ENCODE data around the gene PILRB.
"Not testable (repeated sequence)": the region's sequence is repeated elsewhere in the genome, so short reads cannot be mapped to it uniquely, and the experiment has no call there.

The PILRB gene

GRCh38 chr7:100358027-100358856, at the start of gene PILRB:
Gene PILRB, plus strand, starts transcription at chr7:100358117. Its CDS starts 186 bp downstream, at chr7:100358303.
- ChIA-PET POLR2A (no interaction called here), CTCF (interaction anchor here (1.0 to 2.5 kb wide), 2 partner anchors 12 to 47 kb away, joined by 3 to 7 read pairs; no protein-coding TSS in a partner anchor)
- no peak within 1 kb of the TSS for H3K4me3 ChIP-seq (ENCODE audit: low read depth, low read length)

GRCh38 chr7:100318329-100318728, 39.6 kb upstream of the PILRB start:
- H3K4me3 ChIP-seq (ENCODE audit: low read depth, low read length); DNase-seq (ENCODE audit: low read depth, low spot score); CTCF ChIA-PET; POLR2A ChIA-PET: not testable (repeated sequence)

More at GRCh38 chr7:100358027-100358856, at the start of gene PILRB:
- no peak for TF ChIP-seq CTCF (IDR thresholded peaks at IDR 0.05; ENCODE audit: insufficient read depth, low read length, missing control alignments)
- DNase-seq (ENCODE audit: low read depth, low spot score), result no peak

- H3K4me3 ChIP-seq (ENCODE audit: low read depth, low read length); DNase-seq (ENCODE audit: low read depth, low spot score); POLR2A ChIA-PET; CTCF ChIA-PET: not testable (repeated sequence)
Measured at GRCh38 chr7:100321648-100322047, 36.3 kb upstream of the PILRB start.

GRCh38 chr7:100324194-100324593, 33.7 kb upstream of the PILRB start:
- POLR2A ChIA-PET; CTCF ChIA-PET; DNase-seq (ENCODE audit: low read depth, low spot score); H3K4me3 ChIP-seq (ENCODE audit: low read depth, low read length): not testable (repeated sequence)

- DNase-seq (ENCODE audit: low read depth, low spot score); H3K4me3 ChIP-seq (ENCODE audit: low read depth, low read length); POLR2A ChIA-PET; CTCF ChIA-PET: not testable (repeated sequence)
Measured at GRCh38 chr7:100325671-100326070, 32.2 kb upstream of the PILRB start.

GRCh38 chr7:100326914-100327313, 31.0 kb upstream of the PILRB start:
- POLR2A ChIA-PET; H3K4me3 ChIP-seq (ENCODE audit: low read depth, low read length); CTCF ChIA-PET; DNase-seq (ENCODE audit: low read depth, low spot score): not testable (repeated sequence)

- POLR2A ChIA-PET, result not testable (repeated sequence)
- H3K4me3 ChIP-seq (ENCODE audit: low read depth, low read length), result peak overlapping the region; percentile 73
- CTCF ChIA-PET, result interaction anchor here (1.3 kb wide), 1 partner anchor 13 kb away, joined by 3 read pairs; no protein-coding TSS in a partner anchor
- peak; percentile 53 for DNase-seq (ENCODE audit: low read depth, low spot score)
Measured at GRCh38 chr7:100335566-100336466, 22.1 kb upstream of the PILRB start.

GRCh38 chr7:100338083-100338696, 19.7 kb upstream of the PILRB start:
- POLR2A ChIA-PET; CTCF ChIA-PET; DNase-seq (ENCODE audit: low read depth, low spot score); H3K4me3 ChIP-seq (ENCODE audit: low read depth, low read length): not testable (repeated sequence)

- CTCF ChIA-PET, result interaction anchor here (2.9 kb wide), 1 partner anchor 208 kb away, joined by 12 read pairs; no protein-coding TSS in a partner anchor
- H3K4me3 ChIP-seq (ENCODE audit: low read depth, low read length); POLR2A ChIA-PET; DNase-seq (ENCODE audit: low read depth, low spot score): not testable (repeated sequence)
Measured at GRCh38 chr7:100341286-100341685, 16.6 kb upstream of the PILRB start.

GRCh38 chr7:100342765-100343164, 15.2 kb upstream of the PILRB start:
- CTCF ChIA-PET, result interaction anchor here (0.9 to 2.9 kb wide), 2 partner anchors 124 to 210 kb away, joined by 5 to 12 read pairs; no protein-coding TSS in a partner anchor
- POLR2A ChIA-PET, result no interaction called here
- TF ChIP-seq CTCF (IDR thresholded peaks at IDR 0.05; ENCODE audit: insufficient read depth, low read length, missing control alignments), result no peak
- H3K4me3 ChIP-seq (ENCODE audit: low read depth, low read length), result no peak overlapping the region
- DNase-seq (ENCODE audit: low read depth, low spot score), result no peak

GRCh38 chr7:100344124-100344559, 13.8 kb upstream of the PILRB start:
- DNase-seq (ENCODE audit: low read depth, low spot score); POLR2A ChIA-PET; H3K4me3 ChIP-seq (ENCODE audit: low read depth, low read length): not testable (repeated sequence)
- CTCF ChIA-PET, result interaction anchor here (1.1 to 4.6 kb wide), 6 partner anchors 15 to 211 kb away, joined by 3 to 38 read pairs (median 6); no protein-coding TSS in a partner anchor

Measured in AG04449 (cell line).